HepG2 (cell line): Measurements from ENCODE around the gene AMIGO2. TPM values are rescaled to one million over a fixed set of nuclear protein-coding genes. Genes with fewer than 3 reads are reported as not detected.

ENCODE experiments used
- ATAC-seq: fragments of 200-7000 bp; cut with Tn5 transposase; 3 replicates; pipeline ENCODE4 v1.9.1; 2020; ENCODE audit warnings: mild to moderate bottlenecking, moderate library complexity
- BruUV-seq: library from RNA; stranded (reverse); fragments of 400-500 nt; replicated peaks from 2 replicates; lab custom pipeline; 2021; lab: Mats Ljungman, UMichigan
- CTCF ChIA-PET: fragments of 300-600 bp; formaldehyde crosslinking; extraction: SDS; loops from one replicate; lab custom pipeline; 2021; ENCODE audit warnings: low total read pairs, inconsistent platforms, low intra/inter-chr PET ratio; lab: Yijun Ruan, JAX
- POLR2A ChIA-PET: fragments of 350-600 bp; sonication (Branson Sonifier 250); formaldehyde crosslinking; loops from one replicate; lab custom pipeline; 2020; ENCODE audit warnings: antibody characterized with exemption, inconsistent platforms; lab: Yijun Ruan, JAX
- DNase-seq: peaks from one replicate; pipeline ENCODE4 v3.0.0-alpha.2; 2015; ENCODE audit warnings: low spot score
- FAIRE-seq: peaks from 3 replicates; lab custom pipeline; 2011; peaks lifted over from hg19 to GRCh38; lab: Jason Lieb, UNC
- H2AFZ ChIP-seq: one replicate; pipeline ENCODE4 v1.6.1; 2011; ENCODE audit warnings: low read length, inconsistent platforms
- H3K27ac ChIP-seq: fragments of 300-600 bp; 3 replicates; pipeline ENCODE4 v1.8.0; 2011; ENCODE audit warnings: mixed run types, mild to moderate bottlenecking, mixed read lengths, low read length, inconsistent platforms; ENCODE audit not compliant: insufficient read depth; ENCODE audit errors: extremely low read length
- H3K27me3 ChIP-seq, 2 experiments: fragments of 200-600 bp in 1 of 2; 2 replicates in 1 of 2; 3 replicates in 1 of 2; pipeline versions ENCODE4 v1.6.0 to v1.8.0; 2011; ENCODE audit warnings: low read length in 2 of 2, mild to moderate bottlenecking in 2 of 2, moderate library complexity in 2 of 2, inconsistent platforms in 1 of 2; ENCODE audit not compliant: insufficient read depth in 2 of 2, control insufficient read depth in 1 of 2
- H3K36me3 ChIP-seq, 2 experiments: fragments of 200-600 bp in 1 of 2; replicated peaks in 1 of 2; 2 replicates in 1 of 2; 3 replicates in 1 of 2; pipeline versions ENCODE4 v1.5.1 to v1.8.0; 2011; ENCODE audit warnings: low read length in 2 of 2, inconsistent platforms in 1 of 2; ENCODE audit not compliant: insufficient read depth in 2 of 2, control insufficient read depth in 1 of 2
- H3K4me1 ChIP-seq: 2 replicates; pipeline ENCODE4 v1.5.1; 2012; ENCODE audit warnings: low read length, inconsistent platforms; ENCODE audit not compliant: insufficient read depth
- H3K4me2 ChIP-seq: 2 replicates; pipeline ENCODE4 v1.6.0; 2011; ENCODE audit warnings: low read depth, low read length, inconsistent platforms
- H3K4me3 ChIP-seq, 3 experiments: fragments of 200-600 bp in 1 of 3; sonication (generic), shearing (Covaris generic) in 1 of 3; replicated peaks in 1 of 3; 2 replicates each; pipeline ENCODE4 v1.5.1; 2011 to 2016; ENCODE audit warnings: low read length in 3 of 3, inconsistent platforms in 2 of 3, low read depth in 2 of 3, mild to moderate bottlenecking in 2 of 3, control low read depth in 1 of 3, mixed read lengths in 1 of 3; ENCODE audit not compliant: insufficient read depth in 1 of 3
- H3K79me2 ChIP-seq: one replicate; pipeline ENCODE4 v1.6.1; 2011; ENCODE audit warnings: low read length, inconsistent platforms; ENCODE audit not compliant: insufficient read depth
- H3K9ac ChIP-seq: 2 replicates; pipeline ENCODE4 v1.6.0; 2011; ENCODE audit warnings: mild to moderate bottlenecking, low read depth, low read length, inconsistent platforms; ENCODE audit not compliant: insufficient read depth
- H3K9me3 ChIP-seq: 2 replicates; pipeline ENCODE4 v1.5.1; 2012; ENCODE audit warnings: mild to moderate bottlenecking, low read length
- H4K20me1 ChIP-seq: 2 replicates; pipeline ENCODE4 v1.6.0; 2011; ENCODE audit warnings: inconsistent platforms, mild to moderate bottlenecking, low read length, moderate library complexity; ENCODE audit not compliant: insufficient read depth
- CBX5 ChIP-seq: sonication (generic); formaldehyde crosslinking; IDR thresholded peaks from 2 replicates; pipeline ENCODE4 v1.4.0; 2020; ENCODE audit warnings: missing genetic modification reagents, borderline replicate concordance
- DMTF1 ChIP-seq: sonication (generic); formaldehyde crosslinking; IDR thresholded peaks from 2 replicates; pipeline ENCODE4 v1.4.0; 2020; ENCODE audit warnings: mild to moderate bottlenecking, missing genetic modification reagents
- PTBP1 ChIP-seq: fragments of 200-400 bp; formaldehyde crosslinking; IDR thresholded peaks from 2 replicates; pipeline ENCODE4 v1.6.1; 2018; ENCODE audit warnings: low read length, low read depth; ENCODE audit not compliant: poor library complexity, severe bottlenecking
- ZFAT ChIP-seq: sonication (generic); formaldehyde crosslinking; conservative IDR thresholded peaks from 2 replicates; pipeline ENCODE4 v1.8.1; 2023; ENCODE audit warnings: missing genetic modification reagents, inconsistent platforms
- ZNF136 ChIP-seq: sonication (generic); formaldehyde crosslinking; IDR thresholded peaks from 2 replicates; pipeline ENCODE4 v1.8.1; 2022; ENCODE audit warnings: low read depth, mild to moderate bottlenecking, moderate library complexity, missing genetic modification reagents
- ZNF563 ChIP-seq: sonication (generic); formaldehyde crosslinking; IDR thresholded peaks from 2 replicates; pipeline ENCODE4 v1.8.0; 2022; ENCODE audit warnings: mild to moderate bottlenecking, moderate library complexity, missing genetic modification reagents
- ZNF589 ChIP-seq: sonication (generic); formaldehyde crosslinking; conservative IDR thresholded peaks from 2 replicates; pipeline ENCODE4 v1.8.0; 2022; ENCODE audit warnings: mild to moderate bottlenecking, moderate library complexity, missing genetic modification reagents
- WGBS: methylation state at CpG from one replicate; pipeline ENCODE4 v1.1.6; 2017; ENCODE audit warnings: low lambda C conversion rate; 5-methylcytosine and 5-hydroxymethylcytosine counted together
- in situ Hi-C: cut with HindIII; loops from 2 replicates; pipeline ENCODE4 v1.10.0; 2017; ENCODE audit warnings: low pct_unique_long_range_greater_than_20kb; ENCODE audit not compliant: extremely low pct_ligation_motif_present
- intact Hi-C: fragments of 100-400 bp; cut with micrococcal nuclease; formaldehyde crosslinking; loops from one replicate; pipeline ENCODE4 v1.10.0; 2022; ENCODE audit not compliant: unreplicated experiment
- polyA plus RNA-seq, 8 experiments: library from polyadenylated mRNA; depleted of rRNA in 3 of 8; stranded (reverse) in 7 of 8; unstranded in 1 of 8; fragments of >200 nt; fragmentation: Illumina TruSeq in 4 of 8; extraction: Trizol in 4 of 8; gene quantifications; 2 replicates each; pipeline versions ENCODE4 v1.2.1 to v1.2.3, GENCODE V29; 2011 to 2016; ENCODE audit warnings: low read depth in 4 of 8, missing spikeins in 1 of 8, mixed read lengths in 1 of 8; ENCODE audit not compliant: insufficient read depth in 1 of 8
- total RNA-seq, 5 experiments: library from RNA; depleted of rRNA; stranded (reverse); fragments of >200 nt; fragmentation: Illumina TruSeq; extraction: Trizol; gene quantifications; 2 replicates each; pipeline ENCODE4 v1.2.3, GENCODE V29; 2016; ENCODE audit warnings: low read depth in 1 of 5
- TF ChIP-seq, protein P1 (sequence below): sonication (generic); formaldehyde crosslinking; IDR thresholded peaks from 2 replicates; pipeline ENCODE4 v1.5.1; 2020; ENCODE audit warnings: missing genetic modification reagents, mild to moderate bottlenecking, borderline replicate concordance
- TF ChIP-seq, protein P2 (sequence below): sonication (generic); formaldehyde crosslinking; conservative IDR thresholded peaks from 2 replicates; pipeline ENCODE4 v1.4.0; 2020; ENCODE audit warnings: missing genetic modification reagents
- TF ChIP-seq, protein P3 (sequence below): sonication (generic); formaldehyde crosslinking; IDR thresholded peaks from 2 replicates; pipeline ENCODE4 v1.4.0; 2020; ENCODE audit warnings: missing genetic modification reagents
- TF ChIP-seq, protein P4 (sequence below): sonication (generic); formaldehyde crosslinking; IDR thresholded peaks from 2 replicates; pipeline ENCODE4 v1.9.0; 2021; ENCODE audit warnings: missing genetic modification reagents, borderline replicate concordance

The AMIGO2 gene
- total and polyA plus RNA-seq, 2 of the 13 experiments (the other 11 are each of a cell fraction or from before 2014, with no cell fraction given) = not detected

DNA sequence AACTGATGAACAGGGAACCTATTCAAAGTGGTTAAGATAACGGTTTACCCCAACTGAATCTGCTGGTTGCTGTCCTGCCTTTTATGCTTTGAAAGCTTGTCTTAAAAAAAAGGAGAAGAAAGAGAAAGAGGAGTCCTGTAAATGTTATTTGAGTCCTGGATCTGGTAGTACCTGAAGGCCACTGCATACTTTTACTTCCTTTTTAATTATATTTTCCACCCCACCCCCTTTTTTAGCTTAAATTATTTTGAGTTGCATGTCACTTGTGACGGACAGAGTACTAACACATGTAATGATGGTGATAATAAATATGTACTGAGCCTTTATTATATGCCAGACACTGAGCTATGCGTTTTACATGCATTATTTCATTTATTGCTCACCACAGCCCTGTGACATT is 2.5 kb upstream of the AMIGO2 start:
- DNase-seq (no peak), ATAC-seq (no peak), FAIRE-seq (no peak)
- peaks cover 4 to 26% of the 10 kb centered on the region in 2 experiments for H3K27me3 ChIP-seq
- no peak overlapping the region for H2AFZ ChIP-seq
- ChIA-PET POLR2A (no interaction called here), CTCF (no interaction called here)
- BruUV-seq = no TSS peak
- H3K9ac ChIP-seq = no peak overlapping the region
- H3K4me2 ChIP-seq = no peak overlapping the region
- in situ Hi-C loops (no loop called here), intact Hi-C loops (no loop called here)
- no peaks in the 10 kb centered on the region for H3K36me3 ChIP-seq
- H3K79me2 ChIP-seq = no peaks in the 10 kb centered on the region
- H3K9me3 ChIP-seq = no peaks in the 10 kb centered on the region
- peaks cover 36% of the 10 kb centered on the region for H3K4me1 ChIP-seq
- WGBS = 35% methylated on average over 3 of the region's 3 CpGs
- no peak overlapping the region for H3K27ac ChIP-seq
- H3K4me3 ChIP-seq = no peak overlapping the region
- no peaks in the 10 kb centered on the region for H4K20me1 ChIP-seq
- TF ChIP-seq ZNF136 (CRISPR knock-in tag) (no peak), ZNF563 (CRISPR knock-in tag) (no peak), ZNF589 (CRISPR knock-in tag) (no peak), ZFAT (no peak), CBX5 (CRISPR knock-in tag) (no peak), DMTF1 (CRISPR knock-in tag) (no peak), PTBP1 (no peak)
- TF ChIP-seq, protein P1, sequence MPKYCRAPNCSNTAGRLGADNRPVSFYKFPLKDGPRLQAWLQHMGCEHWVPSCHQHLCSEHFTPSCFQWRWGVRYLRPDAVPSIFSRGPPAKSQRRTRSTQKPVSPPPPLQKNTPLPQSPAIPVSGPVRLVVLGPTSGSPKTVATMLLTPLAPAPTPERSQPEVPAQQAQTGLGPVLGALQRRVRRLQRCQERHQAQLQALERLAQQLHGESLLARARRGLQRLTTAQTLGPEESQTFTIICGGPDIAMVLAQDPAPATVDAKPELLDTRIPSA (CRISPR knock-in tag) = no peak
- TF ChIP-seq, protein P2, sequence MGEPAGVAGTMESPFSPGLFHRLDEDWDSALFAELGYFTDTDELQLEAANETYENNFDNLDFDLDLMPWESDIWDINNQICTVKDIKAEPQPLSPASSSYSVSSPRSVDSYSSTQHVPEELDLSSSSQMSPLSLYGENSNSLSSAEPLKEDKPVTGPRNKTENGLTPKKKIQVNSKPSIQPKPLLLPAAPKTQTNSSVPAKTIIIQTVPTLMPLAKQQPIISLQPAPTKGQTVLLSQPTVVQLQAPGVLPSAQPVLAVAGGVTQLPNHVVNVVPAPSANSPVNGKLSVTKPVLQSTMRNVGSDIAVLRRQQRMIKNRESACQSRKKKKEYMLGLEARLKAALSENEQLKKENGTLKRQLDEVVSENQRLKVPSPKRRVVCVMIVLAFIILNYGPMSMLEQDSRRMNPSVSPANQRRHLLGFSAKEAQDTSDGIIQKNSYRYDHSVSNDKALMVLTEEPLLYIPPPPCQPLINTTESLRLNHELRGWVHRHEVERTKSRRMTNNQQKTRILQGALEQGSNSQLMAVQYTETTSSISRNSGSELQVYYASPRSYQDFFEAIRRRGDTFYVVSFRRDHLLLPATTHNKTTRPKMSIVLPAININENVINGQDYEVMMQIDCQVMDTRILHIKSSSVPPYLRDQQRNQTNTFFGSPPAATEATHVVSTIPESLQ (CRISPR knock-in tag) = no peak
- TF ChIP-seq, protein P3, sequence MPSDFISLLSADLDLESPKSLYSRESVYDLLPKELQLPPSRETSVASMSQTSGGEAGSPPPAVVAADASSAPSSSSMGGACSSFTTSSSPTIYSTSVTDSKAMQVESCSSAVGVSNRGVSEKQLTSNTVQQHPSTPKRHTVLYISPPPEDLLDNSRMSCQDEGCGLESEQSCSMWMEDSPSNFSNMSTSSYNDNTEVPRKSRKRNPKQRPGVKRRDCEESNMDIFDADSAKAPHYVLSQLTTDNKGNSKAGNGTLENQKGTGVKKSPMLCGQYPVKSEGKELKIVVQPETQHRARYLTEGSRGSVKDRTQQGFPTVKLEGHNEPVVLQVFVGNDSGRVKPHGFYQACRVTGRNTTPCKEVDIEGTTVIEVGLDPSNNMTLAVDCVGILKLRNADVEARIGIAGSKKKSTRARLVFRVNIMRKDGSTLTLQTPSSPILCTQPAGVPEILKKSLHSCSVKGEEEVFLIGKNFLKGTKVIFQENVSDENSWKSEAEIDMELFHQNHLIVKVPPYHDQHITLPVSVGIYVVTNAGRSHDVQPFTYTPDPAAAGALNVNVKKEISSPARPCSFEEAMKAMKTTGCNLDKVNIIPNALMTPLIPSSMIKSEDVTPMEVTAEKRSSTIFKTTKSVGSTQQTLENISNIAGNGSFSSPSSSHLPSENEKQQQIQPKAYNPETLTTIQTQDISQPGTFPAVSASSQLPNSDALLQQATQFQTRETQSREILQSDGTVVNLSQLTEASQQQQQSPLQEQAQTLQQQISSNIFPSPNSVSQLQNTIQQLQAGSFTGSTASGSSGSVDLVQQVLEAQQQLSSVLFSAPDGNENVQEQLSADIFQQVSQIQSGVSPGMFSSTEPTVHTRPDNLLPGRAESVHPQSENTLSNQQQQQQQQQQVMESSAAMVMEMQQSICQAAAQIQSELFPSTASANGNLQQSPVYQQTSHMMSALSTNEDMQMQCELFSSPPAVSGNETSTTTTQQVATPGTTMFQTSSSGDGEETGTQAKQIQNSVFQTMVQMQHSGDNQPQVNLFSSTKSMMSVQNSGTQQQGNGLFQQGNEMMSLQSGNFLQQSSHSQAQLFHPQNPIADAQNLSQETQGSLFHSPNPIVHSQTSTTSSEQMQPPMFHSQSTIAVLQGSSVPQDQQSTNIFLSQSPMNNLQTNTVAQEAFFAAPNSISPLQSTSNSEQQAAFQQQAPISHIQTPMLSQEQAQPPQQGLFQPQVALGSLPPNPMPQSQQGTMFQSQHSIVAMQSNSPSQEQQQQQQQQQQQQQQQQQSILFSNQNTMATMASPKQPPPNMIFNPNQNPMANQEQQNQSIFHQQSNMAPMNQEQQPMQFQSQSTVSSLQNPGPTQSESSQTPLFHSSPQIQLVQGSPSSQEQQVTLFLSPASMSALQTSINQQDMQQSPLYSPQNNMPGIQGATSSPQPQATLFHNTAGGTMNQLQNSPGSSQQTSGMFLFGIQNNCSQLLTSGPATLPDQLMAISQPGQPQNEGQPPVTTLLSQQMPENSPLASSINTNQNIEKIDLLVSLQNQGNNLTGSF (CRISPR knock-in tag) = no peak
- TF ChIP-seq, protein P4, sequence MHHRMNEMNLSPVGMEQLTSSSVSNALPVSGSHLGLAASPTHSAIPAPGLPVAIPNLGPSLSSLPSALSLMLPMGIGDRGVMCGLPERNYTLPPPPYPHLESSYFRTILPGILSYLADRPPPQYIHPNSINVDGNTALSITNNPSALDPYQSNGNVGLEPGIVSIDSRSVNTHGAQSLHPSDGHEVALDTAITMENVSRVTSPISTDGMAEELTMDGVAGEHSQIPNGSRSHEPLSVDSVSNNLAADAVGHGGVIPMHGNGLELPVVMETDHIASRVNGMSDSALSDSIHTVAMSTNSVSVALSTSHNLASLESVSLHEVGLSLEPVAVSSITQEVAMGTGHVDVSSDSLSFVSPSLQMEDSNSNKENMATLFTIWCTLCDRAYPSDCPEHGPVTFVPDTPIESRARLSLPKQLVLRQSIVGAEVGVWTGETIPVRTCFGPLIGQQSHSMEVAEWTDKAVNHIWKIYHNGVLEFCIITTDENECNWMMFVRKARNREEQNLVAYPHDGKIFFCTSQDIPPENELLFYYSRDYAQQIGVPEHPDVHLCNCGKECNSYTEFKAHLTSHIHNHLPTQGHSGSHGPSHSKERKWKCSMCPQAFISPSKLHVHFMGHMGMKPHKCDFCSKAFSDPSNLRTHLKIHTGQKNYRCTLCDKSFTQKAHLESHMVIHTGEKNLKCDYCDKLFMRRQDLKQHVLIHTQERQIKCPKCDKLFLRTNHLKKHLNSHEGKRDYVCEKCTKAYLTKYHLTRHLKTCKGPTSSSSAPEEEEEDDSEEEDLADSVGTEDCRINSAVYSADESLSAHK (CRISPR knock-in tag) = no peak
